Neural progenitor cell (in vitro differentiated cells): ENCODE results near the gene RNU2-63P. TPM values are rescaled to one million over a fixed set of nuclear protein-coding genes. Genes with fewer than 3 reads are reported as not detected.
"Not testable (repeated sequence)": the region's sequence is repeated elsewhere in the genome, so short reads cannot be mapped to it uniquely, and the experiment has no call there.

Source experiments
- DNase-seq: peaks from one replicate; pipeline ENCODE4 v3.0.0-alpha.2; 2016; ENCODE audit warnings: low spot score
- H2AFZ ChIP-seq: fragments of 200-600 bp; sonication (generic); replicated peaks from 2 replicates; pipeline ENCODE4 v1.6.1; 2016; ENCODE audit warnings: antibody characterized with exemption
- H3F3A ChIP-seq: fragments of 200-600 bp; sonication (generic); 2 replicates; pipeline ENCODE4 v1.6.1; 2016; ENCODE audit warnings: antibody characterized with exemption, low read depth
- H3K27ac ChIP-seq: fragments of 200-600 bp; sonication (generic); 2 replicates; pipeline ENCODE4 v1.5.1; 2016; ENCODE audit warnings: mild to moderate bottlenecking
- H3K27me3 ChIP-seq: fragments of 200-600 bp; sonication (generic); 2 replicates; pipeline ENCODE4 v1.6.1; 2016; ENCODE audit warnings: mild to moderate bottlenecking, moderate library complexity
- H3K36me3 ChIP-seq: fragments of 200-600 bp; sonication (generic); 2 replicates; pipeline ENCODE4 v1.5.1; 2016
- H3K4me1 ChIP-seq: fragments of 200-600 bp; sonication (generic); 2 replicates; pipeline ENCODE4 v1.6.1; 2016; ENCODE audit warnings: mixed run types
- H3K4me2 ChIP-seq: fragments of 200-600 bp; sonication (generic); 2 replicates; pipeline ENCODE4 v1.6.1; 2016
- H3K4me3 ChIP-seq: fragments of 200-600 bp; sonication (generic); 2 replicates; pipeline ENCODE4 v1.5.1; 2016
- H3K79me2 ChIP-seq: fragments of 200-600 bp; sonication (generic); 2 replicates; pipeline ENCODE4 v1.6.1; 2016; ENCODE audit warnings: low read depth
- H3K9ac ChIP-seq: fragments of 200-600 bp; sonication (generic); 2 replicates; pipeline ENCODE4 v1.6.1; 2016
- H3K9me3 ChIP-seq: fragments of 200-600 bp; sonication (generic); 2 replicates; pipeline ENCODE4 v1.5.1; 2016; ENCODE audit warnings: low read depth
- H4K20me1 ChIP-seq: fragments of 200-600 bp; sonication (generic); 2 replicates; pipeline ENCODE4 v1.6.1; 2016; ENCODE audit warnings: low read depth
- H3K27ac Mint-ChIP-seq: 3 replicates; pipeline ENCODE4 v1.8.0; 2021; ENCODE audit warnings: mixed read lengths
- H3K27me3 Mint-ChIP-seq: 2 replicates; pipeline ENCODE4 v1.8.0; 2022; ENCODE audit warnings: low read depth, mild to moderate bottlenecking, inconsistent platforms, moderate library complexity, mixed read lengths; ENCODE audit not compliant: insufficient read depth
- H3K36me3 Mint-ChIP-seq: 3 replicates; pipeline ENCODE4 v1.8.0; 2021; ENCODE audit warnings: mixed read lengths
- H3K4me1 Mint-ChIP-seq: 3 replicates; pipeline ENCODE4 v1.8.0; 2021; ENCODE audit warnings: mixed read lengths
- H3K4me3 Mint-ChIP-seq: 3 replicates; pipeline ENCODE4 v1.8.0; 2021; ENCODE audit warnings: mild to moderate bottlenecking, moderate library complexity, mixed read lengths
- H3K9me3 Mint-ChIP-seq: 3 replicates; pipeline ENCODE4 v1.8.0; 2020; ENCODE audit warnings: mixed read lengths
- CTCF ChIP-seq: fragments of 200-600 bp; sonication (generic); IDR thresholded peaks from 2 replicates; pipeline ENCODE4 v1.5.1; 2017; ENCODE audit warnings: antibody characterized with exemption, mild to moderate bottlenecking
- EZH2 ChIP-seq: fragments of 200-600 bp; sonication (generic); IDR thresholded peaks from 2 replicates; pipeline ENCODE4 v1.6.1; 2017; ENCODE audit warnings: antibody characterized with exemption, mild to moderate bottlenecking, moderate library complexity
- EZH2phosphoT487 ChIP-seq: fragments of 200-600 bp; sonication (generic); IDR thresholded peaks from 2 replicates; pipeline ENCODE4 v1.6.1; 2017; ENCODE audit warnings: antibody characterized with exemption
- total RNA-seq: library from RNA; depleted of rRNA; stranded (reverse); fragments of >200 nt; gene quantifications from 2 replicates; pipeline ENCODE4 v1.2.3, GENCODE V29; 2015; ENCODE audit warnings: low replicate concordance

Gene RNU2-63P
- total RNA-seq, 1 donor from 2014 or later, result not detected

GRCh38 chr2:88002359-88002707 lies 14.0 kb downstream of the RNU2-63P start:
- Histone ChIP-seq H4K20me1 (no peaks in the 10 kb centered on the region), H3K36me3 (no peaks in the 10 kb centered on the region), H3K27me3 (no peaks in the 10 kb centered on the region), H3K9me3 (no peaks in the 10 kb centered on the region), H3K4me3 (no peak overlapping the region), H3K4me2 (no peak overlapping the region), H3K79me2 (no peaks in the 10 kb centered on the region), H3K4me1 (peaks cover 14% of the 10 kb centered on the region), H2AFZ (no peak overlapping the region), H3K27ac (no peak overlapping the region), H3F3A (no peaks in the 10 kb centered on the region), H3K9ac (no peak overlapping the region)
- H3K4me3 Mint-ChIP-seq, result no peak overlapping the region
- no peaks in the 10 kb centered on the region for H3K36me3 Mint-ChIP-seq
- peaks cover 9% of the 10 kb centered on the region for H3K4me1 Mint-ChIP-seq
- H3K27ac Mint-ChIP-seq, result no peak overlapping the region
- DNase-seq, result no peak
- TF ChIP-seq EZH2phosphoT487, result no peak
- peaks cover 8% of the 10 kb centered on the region for H3K27me3 Mint-ChIP-seq
- H3K9me3 Mint-ChIP-seq, result no peaks in the 10 kb centered on the region

GRCh38 chr2:88000474-88000873 lies 15.9 kb downstream of the RNU2-63P start:
- not testable (repeated sequence) for H3K9me3 ChIP-seq, H3K4me2 ChIP-seq, H3K27ac Mint-ChIP-seq, H3K4me3 ChIP-seq, H2AFZ ChIP-seq, H3F3A ChIP-seq, H3K4me3 Mint-ChIP-seq, DNase-seq, H3K27me3 Mint-ChIP-seq, H3K79me2 ChIP-seq, H3K36me3 ChIP-seq, H3K9ac ChIP-seq, H3K27me3 ChIP-seq, H4K20me1 ChIP-seq, H3K36me3 Mint-ChIP-seq, H3K27ac ChIP-seq, H3K4me1 Mint-ChIP-seq, H3K9me3 Mint-ChIP-seq
- peaks cover 14% of the 10 kb centered on the region for H3K4me1 ChIP-seq

- H3K36me3 ChIP-seq, result no peaks in the 10 kb centered on the region
- Mint-ChIP-seq H3K27me3 (peaks cover 2% of the 10 kb centered on the region), H3K27ac (no peak overlapping the region)
Measured at GRCh38 chr2:87996570-87996969, 19.8 kb downstream of the RNU2-63P start.

GRCh38 chr2:87995756-87996155 lies 20.6 kb downstream of the RNU2-63P start:
- Histone ChIP-seq H3K9me3 (no peaks in the 10 kb centered on the region), H3K9ac (no peak overlapping the region), H3K4me1 (no peaks in the 10 kb centered on the region), H4K20me1 (no peaks in the 10 kb centered on the region), H3F3A (no peaks in the 10 kb centered on the region), H3K4me3 (no peak overlapping the region), H3K4me2 (no peak overlapping the region), H2AFZ (no peak overlapping the region), H3K27ac (no peak overlapping the region), H3K79me2 (no peaks in the 10 kb centered on the region), H3K27me3 (no peaks in the 10 kb centered on the region), H3K36me3 (no peaks in the 10 kb centered on the region)
- no peaks in the 10 kb centered on the region for H3K4me1 Mint-ChIP-seq
- TF ChIP-seq EZH2 (no peak), EZH2phosphoT487 (no peak), CTCF (no peak)
- no peak overlapping the region for H3K4me3 Mint-ChIP-seq
- H3K27ac Mint-ChIP-seq, result no peak overlapping the region
- no peaks in the 10 kb centered on the region for H3K36me3 Mint-ChIP-seq
- H3K27me3 Mint-ChIP-seq, result no peaks in the 10 kb centered on the region
- no peak for DNase-seq
- no peaks in the 10 kb centered on the region for H3K9me3 Mint-ChIP-seq

More at GRCh38 chr2:87996570-87996969, 19.8 kb downstream of the RNU2-63P start:
- Histone ChIP-seq H3K79me2 (no peaks in the 10 kb centered on the region), H3K9me3 (no peaks in the 10 kb centered on the region), H3K4me1 (no peaks in the 10 kb centered on the region), H3K27me3 (no peaks in the 10 kb centered on the region), H3K27ac (no peak overlapping the region), H4K20me1 (no peaks in the 10 kb centered on the region), H3F3A (no peaks in the 10 kb centered on the region), H3K9ac (no peak overlapping the region), H3K4me3 (no peak overlapping the region), H3K4me2 (no peak overlapping the region), H2AFZ (no peak overlapping the region)
- H3K4me3 Mint-ChIP-seq, result no peak overlapping the region
- H3K4me1 Mint-ChIP-seq, result no peaks in the 10 kb centered on the region
- TF ChIP-seq CTCF, result no peak
- TF ChIP-seq EZH2, result no peak
- no peak for TF ChIP-seq EZH2phosphoT487
- no peaks in the 10 kb centered on the region for H3K36me3 Mint-ChIP-seq
- DNase-seq, result no peak
- no peaks in the 10 kb centered on the region for H3K9me3 Mint-ChIP-seq

- not testable (repeated sequence) for H3K9ac ChIP-seq, DNase-seq, H3K27me3 ChIP-seq, H2AFZ ChIP-seq, H3K4me3 Mint-ChIP-seq, H3K9me3 ChIP-seq, H3K36me3 ChIP-seq, H3K27ac ChIP-seq, H3K4me3 ChIP-seq, H3K4me1 Mint-ChIP-seq, H4K20me1 ChIP-seq, H3K27ac Mint-ChIP-seq, H3K4me2 ChIP-seq, H3K79me2 ChIP-seq, H3K36me3 Mint-ChIP-seq, H3K4me1 ChIP-seq, H3K27me3 Mint-ChIP-seq, H3F3A ChIP-seq, H3K9me3 Mint-ChIP-seq
Measured at GRCh38 chr2:87994304-87994850, 22.0 kb downstream of the RNU2-63P start.

GRCh38 chr2:87992569-87992968 lies 23.8 kb downstream of the RNU2-63P start:
- H3K27me3 Mint-ChIP-seq, H4K20me1 ChIP-seq: not testable (repeated sequence)

GRCh38 chr2:87987473-87987872 lies 28.9 kb downstream of the RNU2-63P start:
- not testable (repeated sequence) for H3K27ac ChIP-seq, H3K27ac Mint-ChIP-seq, H3K4me3 Mint-ChIP-seq, H3K4me1 Mint-ChIP-seq, H3K4me1 ChIP-seq, H3K27me3 ChIP-seq, H4K20me1 ChIP-seq, H3K36me3 Mint-ChIP-seq, H3K4me2 ChIP-seq, H3K9me3 Mint-ChIP-seq, H3K4me3 ChIP-seq, H3K9me3 ChIP-seq, H3K79me2 ChIP-seq, H3K27me3 Mint-ChIP-seq, H3K9ac ChIP-seq, H3F3A ChIP-seq, DNase-seq, H3K36me3 ChIP-seq, H2AFZ ChIP-seq

More at GRCh38 chr2:87992569-87992968, 23.8 kb downstream of the RNU2-63P start:
- H3K27ac Mint-ChIP-seq, H3K79me2 ChIP-seq, H3K4me3 Mint-ChIP-seq, H3K4me3 ChIP-seq, H3K27me3 ChIP-seq, H3K9ac ChIP-seq, H3F3A ChIP-seq, H3K27ac ChIP-seq, H3K9me3 Mint-ChIP-seq, DNase-seq, H3K4me2 ChIP-seq, H3K4me1 Mint-ChIP-seq, H3K4me1 ChIP-seq, H3K9me3 ChIP-seq, H2AFZ ChIP-seq, H3K36me3 Mint-ChIP-seq, H3K36me3 ChIP-seq: not testable (repeated sequence)
